Activated CD4-positive, alpha-beta T cell treated with anti-CD3 and anti-CD28 coated beads for 48 hours (primary cell): ENCODE data around the gene LECT2.

Experiments used
- DNase-seq: peaks from one replicate; pipeline ENCODE4 v3.0.0-alpha.2; 2020

Gene LECT2

DNA sequence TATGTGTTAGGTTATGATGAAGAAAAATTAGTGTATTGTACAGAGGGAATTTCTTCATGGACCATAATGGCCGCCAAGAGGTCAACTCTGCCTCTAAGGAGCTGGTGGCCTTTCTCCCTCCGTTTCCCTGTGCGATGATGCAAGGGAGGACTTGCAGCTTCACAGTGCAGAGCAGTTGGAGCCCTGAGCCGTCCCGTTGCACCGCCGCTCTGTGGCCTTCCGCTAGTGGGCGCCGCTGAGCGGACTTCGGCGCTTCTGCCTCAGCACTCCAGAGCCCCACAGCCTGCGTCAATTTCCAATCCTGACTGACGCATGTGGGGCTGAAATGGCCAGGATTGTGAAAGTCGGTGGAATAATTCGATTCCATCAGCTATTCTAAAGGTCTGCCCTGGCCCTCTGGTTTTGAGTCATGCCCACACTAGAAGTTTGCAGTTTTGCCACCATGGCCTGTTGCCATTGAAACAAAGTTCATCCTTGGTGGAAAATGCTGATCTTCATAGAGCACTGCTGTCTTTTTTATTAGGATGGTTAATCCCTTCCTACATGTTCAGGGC is 22.7 kb upstream of the LECT2 start:
- DNase-seq, result peak; percentile 67

- no peak for DNase-seq
Observed at GRCh38 chr5:135976216-135976615, 21.4 kb upstream of the LECT2 start.

DNA sequence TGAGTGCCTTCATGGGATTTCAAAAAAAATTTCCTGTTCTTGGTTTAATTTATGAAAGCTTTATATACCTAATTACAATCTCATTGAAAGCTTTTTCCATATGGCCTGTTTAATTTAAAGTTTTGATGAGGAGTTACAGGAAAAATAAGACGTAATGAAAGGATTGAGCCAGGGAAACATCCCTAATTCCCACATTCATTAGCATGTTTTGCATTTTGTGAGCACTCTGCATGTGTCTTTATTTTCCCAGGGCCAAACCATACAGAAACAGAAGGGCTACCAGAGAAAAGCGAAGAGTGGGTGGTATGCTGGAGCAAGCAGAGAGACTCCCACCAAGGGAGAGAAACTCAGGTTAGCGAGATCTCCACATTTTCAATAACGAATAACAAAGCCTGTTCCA is 20.3 kb upstream of the LECT2 start:
- DNase-seq, result no peak

DNA sequence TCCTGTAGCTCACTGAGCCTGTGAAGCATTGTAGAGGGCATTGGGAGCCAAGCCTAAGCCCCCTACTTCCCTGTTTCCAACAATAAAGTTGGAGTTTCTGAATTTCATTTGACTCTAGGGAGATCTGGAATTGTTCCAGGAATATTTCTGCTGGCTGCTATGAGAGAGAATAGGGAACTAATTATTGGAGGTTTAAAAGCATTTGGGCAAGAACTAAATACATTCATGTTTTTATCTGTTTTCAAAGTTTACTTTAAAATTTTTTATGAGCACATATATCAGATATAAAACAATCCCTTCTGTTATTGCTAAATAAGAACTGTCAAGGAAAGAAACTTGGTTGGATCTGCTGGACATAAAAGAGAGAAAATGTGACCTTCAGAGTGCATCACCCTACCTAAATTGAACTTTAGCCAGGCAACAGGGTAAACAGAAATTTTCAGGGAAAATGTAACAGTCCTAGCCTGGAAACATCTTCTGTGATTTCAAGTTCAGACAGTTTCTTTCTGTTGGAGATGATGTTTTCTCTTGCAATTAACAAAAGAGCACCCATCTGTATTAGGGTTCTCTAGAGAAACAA is 19.3 kb upstream of the LECT2 start:
- no peak for DNase-seq

- DNase-seq, result no peak
Observed at GRCh38 chr5:135973323-135974020, 18.7 kb upstream of the LECT2 start.

GRCh38 chr5:135971701-135972100 is 16.9 kb upstream of the LECT2 start:
- no peak for DNase-seq

DNA sequence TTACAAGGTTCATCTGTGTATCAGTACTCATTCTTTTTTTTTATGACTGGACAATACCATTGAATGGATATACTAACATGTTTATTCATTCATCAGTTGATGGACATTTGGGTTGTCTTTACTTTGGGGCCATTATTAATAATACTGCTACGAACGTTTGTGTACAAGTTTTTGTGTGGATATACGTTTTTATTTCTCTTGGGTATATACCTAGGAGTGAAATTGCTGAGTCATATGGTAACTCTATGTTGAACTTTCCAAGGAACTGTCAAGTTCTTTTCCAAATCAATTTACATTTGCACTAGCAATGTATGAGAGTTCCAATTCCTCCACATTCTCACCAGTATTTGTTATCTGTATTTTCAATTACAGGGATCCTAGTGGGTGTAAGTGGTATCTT is 12.0 kb upstream of the LECT2 start:
- DNase-seq, result no peak

DNA sequence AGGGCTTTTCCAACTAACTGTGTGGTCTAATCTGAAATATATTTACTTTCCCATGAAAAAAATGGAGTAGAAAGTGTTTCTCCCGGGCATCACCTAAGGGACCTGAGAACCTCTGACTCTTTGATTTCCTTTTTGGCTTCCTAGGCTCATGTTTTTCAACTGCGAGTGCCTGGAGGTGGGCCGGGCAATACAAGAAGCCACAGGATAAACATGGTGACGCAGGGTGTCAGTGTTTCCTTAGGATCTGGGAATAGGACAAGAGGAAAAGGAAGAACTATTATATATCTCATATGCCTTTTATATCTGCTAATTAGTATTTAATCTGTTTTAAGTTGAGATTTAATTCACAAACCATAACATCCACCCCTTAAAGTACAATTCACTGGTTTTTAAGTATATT is 11.4 kb upstream of the LECT2 start:
- DNase-seq, result no peak

DNA sequence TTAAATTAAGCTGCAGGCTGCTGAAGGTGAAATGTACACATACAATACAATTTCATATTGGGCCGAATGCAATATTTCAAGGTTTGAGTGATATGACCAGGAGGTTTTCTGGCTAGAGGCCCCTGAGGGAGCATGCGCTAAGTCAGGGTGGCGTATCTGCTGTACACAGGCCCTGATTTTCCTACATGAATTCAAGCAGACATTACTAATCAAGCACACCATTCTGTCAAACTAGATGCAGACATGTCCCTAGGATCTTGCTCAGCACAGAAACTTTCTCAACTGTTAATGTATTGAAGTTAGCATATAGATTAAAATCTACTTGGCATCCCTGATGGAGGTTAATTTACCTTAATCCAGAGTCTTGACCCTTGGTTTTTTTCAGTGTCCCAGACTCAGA is 10.7 kb upstream of the LECT2 start:
- DNase-seq, result no peak

GRCh38 chr5:135964670-135965320 is 10.0 kb upstream of the LECT2 start:
- DNase-seq, result no peak

DNA sequence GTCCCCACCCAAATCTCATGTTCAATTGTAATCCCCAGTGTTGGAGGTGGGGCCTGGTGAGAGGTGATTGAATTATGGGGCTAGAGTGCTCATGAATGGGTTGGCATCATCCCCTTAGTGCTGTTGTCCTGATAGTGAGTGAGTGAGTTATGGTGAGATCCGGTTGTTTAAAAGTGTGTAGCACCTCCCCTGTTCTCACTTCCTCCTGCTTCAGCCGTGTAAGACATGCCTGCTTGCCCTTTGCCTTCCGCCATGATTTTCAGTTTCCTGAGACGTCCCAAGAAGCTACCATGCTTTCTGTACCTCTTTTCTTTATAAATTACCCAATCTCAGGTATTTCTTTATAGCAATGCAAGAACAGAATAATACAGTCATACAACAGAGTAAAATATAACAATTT is 742 bp upstream of the LECT2 start:
- no peak for DNase-seq

GRCh38 chr5:135953850-135954249 is 933 bp downstream of the LECT2 start:
- DNase-seq, result no peak

DNA sequence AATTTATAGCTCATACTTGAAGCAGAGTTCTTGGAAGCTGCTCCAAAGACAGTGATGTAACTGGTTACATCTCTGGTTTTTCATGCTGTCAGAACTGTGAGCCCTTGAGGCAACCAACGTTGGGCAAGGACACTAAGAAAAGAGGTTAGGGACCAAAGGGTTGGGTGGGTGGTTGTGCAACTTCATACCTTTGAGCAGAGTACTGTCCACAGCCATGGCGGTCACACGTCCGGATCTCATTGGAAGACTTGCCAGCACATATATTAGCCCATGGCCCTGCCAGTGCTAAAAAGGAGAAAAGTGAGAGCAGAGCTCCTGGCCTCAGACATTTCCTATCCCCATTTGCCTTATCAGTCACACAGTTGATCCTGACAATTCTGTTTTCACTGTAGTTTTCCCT is 2.1 kb downstream of the LECT2 start:
- DNase-seq, result no peak

DNA sequence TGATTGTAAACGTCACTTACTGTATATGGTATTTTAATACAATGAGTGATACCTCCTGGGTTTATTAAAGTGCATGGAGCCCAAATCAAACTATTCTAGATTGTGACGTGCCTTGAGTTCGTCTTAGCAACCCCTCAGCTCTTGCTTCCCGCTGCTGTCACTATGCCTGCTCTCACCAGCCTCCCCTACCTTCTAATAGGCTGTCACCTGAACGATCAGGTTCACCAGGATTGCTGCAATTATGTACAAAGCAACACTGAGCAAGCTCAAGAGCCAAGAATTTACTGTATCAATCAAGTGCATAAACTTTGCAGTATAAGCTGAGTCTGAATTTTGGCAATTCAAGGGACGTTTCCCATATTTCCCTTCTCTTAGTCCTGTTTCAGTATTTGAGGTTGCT is 3.0 kb downstream of the LECT2 start:
- DNase-seq, result no peak

GRCh38 chr5:135951257-135951656 is 3.5 kb downstream of the LECT2 start:
- DNase-seq, result no peak

DNA sequence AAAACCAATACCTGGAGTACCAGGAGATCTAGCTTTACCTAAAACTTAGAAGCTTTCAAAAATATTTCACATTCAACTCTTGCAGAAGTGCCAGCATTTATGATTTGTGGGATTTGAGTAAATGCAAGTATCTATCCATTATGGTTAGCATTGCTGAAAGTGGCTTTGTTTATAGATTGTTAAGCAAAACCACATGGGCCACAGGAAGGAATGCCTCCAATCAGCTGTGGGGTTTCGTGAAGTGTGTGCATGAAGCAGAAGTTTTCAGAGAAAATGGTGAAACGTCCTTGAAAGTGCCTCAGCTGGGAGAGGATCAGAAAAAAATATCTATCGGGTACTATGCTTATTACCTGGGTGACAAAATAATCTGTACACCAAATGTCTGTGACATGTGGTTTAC is 4.2 kb downstream of the LECT2 start:
- no peak for DNase-seq

DNA sequence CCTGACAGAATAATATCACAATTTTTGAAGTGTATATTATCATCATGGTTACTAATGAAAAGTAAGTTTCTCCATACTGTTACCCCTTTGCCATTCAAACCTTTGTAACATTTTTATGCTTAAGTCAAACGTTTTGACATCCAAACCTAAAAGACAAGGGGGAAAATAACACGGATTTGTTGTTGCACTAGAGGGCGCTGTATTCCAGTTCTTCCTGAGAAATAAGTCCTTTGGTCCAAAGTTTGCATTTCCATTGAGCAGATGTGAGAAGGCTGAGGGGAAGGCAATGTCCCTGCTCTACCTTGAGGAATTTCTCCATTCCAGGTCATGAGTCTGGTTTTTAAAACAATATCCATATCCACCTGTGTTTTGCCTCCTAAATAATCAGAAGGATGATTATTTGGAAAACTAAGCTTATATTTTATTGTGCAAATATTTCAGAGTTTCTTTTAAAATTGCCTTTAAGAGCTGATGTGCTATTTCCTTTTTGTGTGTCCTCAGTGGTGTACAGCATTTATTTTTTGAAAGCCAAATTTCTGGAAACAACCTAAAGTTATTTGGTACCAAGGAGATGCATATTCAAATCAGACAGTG is 9.7 kb downstream of the LECT2 start:
- DNase-seq, result peak; percentile 28

DNA sequence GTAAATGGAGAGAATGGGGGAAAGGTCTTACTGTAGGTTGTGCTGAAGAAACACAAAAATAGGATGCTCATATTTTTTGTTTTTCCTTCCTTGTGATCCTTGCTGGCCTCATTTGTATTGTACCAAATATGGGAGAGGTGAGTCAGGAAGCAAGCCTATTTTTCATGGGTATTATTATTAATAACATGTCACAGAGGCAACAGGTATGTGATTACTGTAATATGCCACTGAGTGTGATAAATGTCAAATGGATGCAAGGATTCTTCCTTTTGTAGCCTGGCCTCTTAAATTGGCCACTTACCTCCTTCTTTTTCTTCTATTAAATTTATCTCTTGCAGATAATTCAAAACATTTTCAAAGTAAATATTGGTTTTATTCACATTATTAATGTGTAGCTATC is 10.2 kb downstream of the LECT2 start:
- DNase-seq, result no peak

DNA sequence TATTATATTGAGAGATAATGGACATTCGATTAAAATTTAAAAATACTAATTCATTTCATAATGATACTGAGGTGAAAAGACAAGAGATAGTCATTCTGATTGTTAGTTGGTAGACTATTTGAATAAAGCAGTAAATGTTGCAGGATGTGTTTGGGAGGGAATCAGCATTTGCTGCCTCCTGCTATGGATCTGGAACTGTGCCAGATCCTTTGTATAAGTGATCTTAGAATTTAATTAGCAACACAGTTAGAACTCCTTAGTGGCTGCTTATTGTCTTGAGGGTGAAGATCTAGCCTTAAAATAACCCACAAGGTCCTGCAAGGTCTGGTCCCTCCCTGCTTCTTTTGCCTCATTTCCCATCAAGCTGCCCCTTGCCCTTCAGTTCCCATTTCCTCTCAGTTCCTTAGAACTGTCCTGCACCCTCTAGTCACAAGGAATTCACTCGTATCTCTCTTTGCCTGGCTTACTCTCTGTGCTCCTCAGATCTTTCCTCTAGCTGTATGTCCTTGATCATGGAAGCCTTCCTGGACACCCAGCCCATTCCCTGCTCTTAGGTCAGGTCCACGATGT is 12.5 kb downstream of the LECT2 start:
- no peak for DNase-seq

DNA sequence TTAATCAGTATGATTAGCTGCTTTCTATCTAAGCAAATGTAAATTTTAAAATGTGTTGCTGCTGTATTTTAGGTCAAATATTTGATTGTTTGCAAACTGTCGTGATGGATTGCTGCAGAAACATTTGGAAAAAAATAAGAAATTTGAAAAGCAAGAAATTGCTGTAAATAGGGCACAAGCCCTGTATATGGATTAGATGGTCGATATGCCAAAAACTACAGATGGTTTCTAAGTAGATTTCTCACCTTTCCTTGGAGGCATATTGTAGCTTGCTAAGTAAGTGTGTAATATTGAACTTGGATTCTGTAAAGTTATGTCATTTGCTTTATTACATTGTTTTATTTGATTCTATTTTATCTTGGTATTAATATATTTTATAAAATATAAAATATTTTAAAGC is 13.1 kb downstream of the LECT2 start:
- DNase-seq, result no peak

GRCh38 chr5:135937245-135937911 is 17.4 kb downstream of the LECT2 start:
- DNase-seq, result no peak

DNA sequence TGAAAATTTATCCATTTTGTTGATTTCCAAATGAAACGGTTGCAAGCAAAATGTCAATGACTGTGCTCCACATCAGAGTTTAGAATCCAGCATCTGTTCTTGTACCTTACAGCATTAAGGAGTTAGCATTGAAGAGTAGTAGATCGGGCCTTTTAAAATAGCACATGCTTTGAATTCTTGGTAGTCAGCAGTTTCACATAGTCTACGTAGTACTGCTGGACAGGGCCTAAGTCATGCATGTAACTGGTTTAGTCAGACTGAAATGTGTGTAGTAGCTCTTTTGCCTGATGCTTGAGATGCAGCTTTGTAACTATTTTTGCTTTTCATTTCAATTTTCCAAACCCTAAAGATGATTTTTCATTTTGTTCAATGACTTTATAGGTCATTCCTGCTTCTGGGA is 19.8 kb downstream of the LECT2 start:
- DNase-seq, result no peak

GRCh38 chr5:135930949-135931295 is 23.9 kb downstream of the LECT2 start:
- DNase-seq, result no peak
